HuH-7.5 (cell line): Measurements from ENCODE around the gene CES2.
A peak's percentile ranks its signal among the peaks of the same experiment; 100 is the strongest.
"Not testable (repeated sequence)": the region's sequence is repeated elsewhere in the genome, so short reads cannot be mapped to it uniquely, and the experiment has no call there.

Experiments
- DNase-seq: peaks from one replicate; pipeline ENCODE4 v3.0.0; 2011; ENCODE audit warnings: low spot score

CES2 gene

GRCh38 chr16:66934839-66935313 is 440 bp upstream of the CES2 start:
- DNase-seq, result not testable (repeated sequence)

DNA sequence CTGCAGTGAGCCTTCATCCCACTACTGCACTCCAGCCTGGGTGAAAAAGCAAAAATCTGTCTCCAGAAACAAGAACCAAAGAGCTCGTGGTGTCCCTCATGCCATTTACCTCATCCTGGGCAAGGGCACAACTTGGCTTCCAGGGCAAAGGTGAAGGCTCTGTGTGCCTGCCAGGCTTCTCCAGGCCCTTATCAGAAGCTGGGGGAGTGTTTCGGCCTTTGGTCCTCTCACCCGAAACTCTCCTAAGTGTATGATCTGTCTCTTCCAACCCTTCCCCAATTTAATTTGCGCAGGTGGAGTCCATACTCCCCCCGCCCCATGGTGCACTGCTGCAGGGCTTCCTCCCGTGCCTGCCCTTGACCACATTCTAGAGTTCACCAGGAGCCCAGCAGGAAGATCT is 1.1 kb downstream of the CES2 start:
- DNase-seq, result no peak

DNA sequence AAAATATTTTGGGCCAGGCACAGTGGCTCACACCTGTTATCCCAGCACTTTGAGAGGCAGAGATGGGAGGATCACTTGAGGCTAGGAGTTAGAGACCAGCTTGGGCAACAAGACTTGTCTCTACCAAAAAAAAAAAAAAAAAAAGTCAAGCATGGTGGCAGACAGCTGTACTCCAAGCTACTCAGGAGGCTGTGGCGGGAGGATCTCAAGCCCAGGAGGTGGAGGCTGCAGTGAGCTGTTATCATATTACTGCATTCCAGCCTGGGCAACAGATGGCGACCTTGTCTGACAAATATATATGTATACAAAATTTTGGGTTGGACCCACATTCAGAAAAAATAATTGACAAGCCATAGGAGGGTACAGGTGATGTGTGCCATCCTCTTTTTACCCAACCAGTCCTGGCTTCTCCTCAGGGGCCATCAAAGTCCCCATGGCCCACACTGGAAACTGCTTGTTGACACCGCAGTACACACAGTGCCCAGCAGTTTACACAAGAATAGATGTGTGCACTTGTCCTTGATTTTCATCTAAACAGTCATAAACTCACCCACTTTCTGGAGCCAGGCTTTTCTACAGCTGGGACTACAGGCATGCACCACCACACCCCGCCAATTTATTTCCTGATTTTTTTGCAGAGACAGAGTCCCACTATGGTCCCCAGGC is 1.7 kb downstream of the CES2 start:
- no peak for DNase-seq

DNA sequence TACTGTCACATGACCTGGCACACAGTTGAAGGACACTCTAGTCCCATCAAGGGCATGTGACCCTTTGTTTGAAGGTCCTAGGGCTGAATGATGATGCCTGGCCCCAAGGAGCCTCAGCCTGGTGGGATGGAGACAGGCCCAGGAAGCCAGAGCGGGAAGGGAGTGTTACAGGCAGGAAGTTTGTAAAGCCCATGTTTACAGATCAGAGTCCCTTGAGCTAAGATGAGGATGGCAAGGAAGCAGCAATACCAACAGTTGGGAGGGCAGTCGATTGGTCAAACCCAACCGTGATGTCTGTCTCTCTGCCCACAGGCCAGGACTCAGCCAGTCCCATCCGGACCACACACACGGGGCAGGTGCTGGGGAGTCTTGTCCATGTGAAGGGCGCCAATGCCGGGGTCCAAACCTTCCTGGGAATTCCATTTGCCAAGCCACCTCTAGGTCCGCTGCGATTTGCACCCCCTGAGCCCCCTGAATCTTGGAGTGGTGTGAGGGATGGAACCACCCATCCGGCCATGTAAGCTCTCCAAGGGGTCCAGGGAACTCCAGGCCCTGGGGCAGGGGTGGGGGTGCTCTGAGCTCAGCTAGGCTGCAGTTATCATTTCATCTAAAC is 2.5 kb downstream of the CES2 start:
- DNase-seq, result no peak

GRCh38 chr16:66939366-66939765 is 4.0 kb downstream of the CES2 start:
- DNase-seq, result no peak

- no peak for DNase-seq
These were observed 4.9 kb downstream of the CES2 start for GRCh38 chr16:66940236-66940635.

- DNase-seq, result no peak
These were observed 7.7 kb downstream of the CES2 start for GRCh38 chr16:66942981-66943380.

DNA sequence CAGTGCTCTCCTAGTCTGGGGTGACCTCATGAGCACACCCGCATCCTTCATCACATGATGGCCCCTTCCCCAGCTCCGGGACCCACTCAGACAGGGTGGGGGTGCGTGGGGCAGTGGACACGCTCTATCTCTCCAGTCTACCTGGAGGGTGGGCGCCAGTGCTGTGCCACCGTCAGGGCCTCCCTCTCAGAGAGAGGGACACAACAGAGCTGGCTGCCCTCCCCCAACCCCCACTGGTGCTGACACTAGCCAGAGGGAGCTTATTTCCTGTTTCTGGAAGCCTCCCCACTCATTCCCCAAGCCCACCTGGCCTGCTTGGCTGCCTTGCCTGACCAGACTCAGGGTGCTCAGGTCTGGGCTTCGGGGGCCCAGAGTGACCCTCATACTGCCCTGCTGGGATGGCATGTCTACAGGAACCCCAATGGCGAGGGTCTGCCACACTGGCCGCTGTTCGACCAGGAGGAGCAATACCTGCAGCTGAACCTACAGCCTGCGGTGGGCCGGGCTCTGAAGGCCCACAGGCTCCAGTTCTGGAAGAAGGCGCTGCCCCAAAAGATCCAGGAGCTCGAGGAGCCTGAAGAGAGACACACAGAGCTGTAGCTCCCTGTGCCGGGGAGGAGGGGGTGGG is 8.2 kb downstream of the CES2 start:
- no peak for DNase-seq

- DNase-seq, result no peak
These were observed 8.7 kb downstream of the CES2 start for GRCh38 chr16:66944054-66944441.

DNA sequence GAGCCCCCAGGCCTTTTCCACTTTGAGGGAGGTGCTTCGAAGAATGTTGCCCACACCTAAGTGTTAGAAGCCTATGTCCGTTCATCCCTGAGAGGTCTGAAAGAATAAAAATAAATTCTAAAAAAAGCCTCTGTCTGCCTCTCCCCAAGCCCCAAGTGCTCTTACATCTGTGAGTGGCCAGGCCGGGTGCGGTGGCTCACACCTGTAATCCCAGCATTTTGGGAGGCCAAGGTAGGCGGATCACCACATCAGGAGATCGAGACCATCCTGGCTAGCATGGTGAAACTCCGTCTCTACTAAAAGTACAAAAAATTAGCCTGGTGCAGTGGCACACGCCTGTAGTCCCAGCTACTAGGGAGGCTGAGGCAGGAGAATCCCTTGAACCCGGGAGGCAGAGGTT is 9.7 kb downstream of the CES2 start:
- DNase-seq, result not testable (repeated sequence)

- DNase-seq, result no peak
These were observed 10.6 kb downstream of the CES2 start for GRCh38 chr16:66945939-66946338.

GRCh38 chr16:66946541-66946940 is 11.2 kb downstream of the CES2 start:
- no peak for DNase-seq

DNA sequence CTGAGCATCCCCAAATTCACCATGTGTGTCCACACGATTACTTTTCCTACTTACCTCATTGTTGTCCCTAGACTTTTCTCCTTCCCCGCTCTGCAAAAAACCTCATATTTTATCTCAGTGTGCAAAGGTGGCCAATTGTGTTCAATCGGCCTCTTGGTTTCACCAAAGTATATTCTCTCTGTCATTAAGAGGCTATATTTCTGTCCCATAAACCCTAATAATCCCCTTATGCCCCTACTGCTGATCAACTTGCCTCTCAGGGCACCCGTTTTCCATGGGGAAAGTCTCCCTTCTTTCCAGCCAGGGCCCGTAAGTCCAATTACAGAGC is 11.6 kb downstream of the CES2 start:
- no peak for DNase-seq

DNA sequence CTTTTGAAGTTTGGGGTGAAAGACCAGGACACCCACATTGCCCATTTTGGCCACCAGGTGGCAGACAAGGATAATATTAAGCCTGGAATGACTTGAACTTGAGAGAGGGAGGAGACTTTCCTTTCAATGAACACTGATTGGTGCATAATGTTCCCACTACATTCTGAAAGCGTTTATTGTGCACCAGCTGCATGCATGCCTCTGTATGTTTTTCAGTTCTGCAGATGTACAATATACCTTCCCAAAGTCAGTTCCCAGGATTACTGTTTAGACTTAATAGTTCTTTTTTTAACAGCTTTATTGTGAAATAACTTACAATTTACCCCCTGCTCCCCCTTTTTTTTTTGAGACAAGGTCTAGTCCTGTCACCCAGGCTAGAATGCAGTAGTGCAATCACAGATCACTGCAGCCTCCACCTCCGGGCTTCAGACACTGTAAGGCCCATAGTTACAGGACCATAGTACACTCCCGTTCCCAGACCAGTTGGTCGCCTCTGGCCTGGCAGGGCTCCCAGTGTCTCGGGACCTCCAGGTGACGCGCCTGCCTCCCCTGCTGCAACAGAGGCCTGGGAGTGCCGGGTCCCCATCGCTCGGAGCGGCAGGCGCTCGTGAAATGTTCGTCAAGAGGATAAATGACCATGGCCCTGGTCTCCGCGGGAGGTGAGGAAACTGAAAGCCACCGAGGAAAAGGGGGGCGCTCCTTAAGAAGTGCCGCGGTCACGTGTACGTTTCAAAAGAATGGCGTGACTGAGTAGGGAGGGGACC is 12.2 kb downstream of the CES2 start:
- peak; percentile 84 for DNase-seq

- no peak for DNase-seq
These were observed 13.0 kb downstream of the CES2 start for GRCh38 chr16:66948134-66948836.

DNA sequence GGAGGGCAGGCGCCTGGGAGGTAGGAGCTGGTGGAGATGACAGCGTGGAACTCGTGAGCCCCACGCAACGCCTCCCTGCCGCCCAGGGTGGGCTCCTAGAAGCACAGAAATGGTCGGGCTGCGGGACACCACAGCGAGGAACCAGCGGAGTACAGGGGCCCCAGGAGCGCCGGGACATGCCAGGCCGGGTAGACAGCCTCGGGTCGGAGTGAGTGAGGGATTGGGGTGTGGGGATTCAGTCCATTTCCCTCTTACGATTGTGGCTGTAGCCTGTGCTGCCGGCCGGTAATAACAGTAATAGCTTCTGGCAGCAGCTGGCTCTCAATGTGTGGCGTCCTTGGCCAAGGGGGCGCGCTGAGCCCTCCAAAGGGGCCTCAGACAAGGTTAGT is 13.5 kb downstream of the CES2 start:
- DNase-seq, result no peak

GRCh38 chr16:66949472-66949871 is 14.2 kb downstream of the CES2 start:
- no peak for DNase-seq

DNA sequence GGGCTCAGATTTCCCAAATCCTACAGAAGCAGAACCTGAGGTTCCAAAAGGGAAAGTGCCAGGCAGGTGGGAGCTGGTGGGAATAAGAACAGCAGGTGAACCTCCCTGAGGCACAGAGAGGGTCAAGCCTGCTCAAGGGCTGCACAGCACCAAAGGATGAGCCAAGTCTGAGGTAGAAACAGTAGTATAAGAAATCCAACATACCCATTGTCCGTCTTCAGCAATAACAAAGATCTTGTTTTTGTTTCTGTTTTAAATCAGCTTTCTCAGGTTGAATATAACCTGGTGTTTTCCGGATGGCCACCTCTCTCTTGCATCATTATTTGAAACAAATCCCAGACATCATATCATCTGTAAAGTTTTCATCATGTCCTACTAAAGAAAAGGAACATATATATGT is 15.1 kb downstream of the CES2 start:
- DNase-seq, result no peak

DNA sequence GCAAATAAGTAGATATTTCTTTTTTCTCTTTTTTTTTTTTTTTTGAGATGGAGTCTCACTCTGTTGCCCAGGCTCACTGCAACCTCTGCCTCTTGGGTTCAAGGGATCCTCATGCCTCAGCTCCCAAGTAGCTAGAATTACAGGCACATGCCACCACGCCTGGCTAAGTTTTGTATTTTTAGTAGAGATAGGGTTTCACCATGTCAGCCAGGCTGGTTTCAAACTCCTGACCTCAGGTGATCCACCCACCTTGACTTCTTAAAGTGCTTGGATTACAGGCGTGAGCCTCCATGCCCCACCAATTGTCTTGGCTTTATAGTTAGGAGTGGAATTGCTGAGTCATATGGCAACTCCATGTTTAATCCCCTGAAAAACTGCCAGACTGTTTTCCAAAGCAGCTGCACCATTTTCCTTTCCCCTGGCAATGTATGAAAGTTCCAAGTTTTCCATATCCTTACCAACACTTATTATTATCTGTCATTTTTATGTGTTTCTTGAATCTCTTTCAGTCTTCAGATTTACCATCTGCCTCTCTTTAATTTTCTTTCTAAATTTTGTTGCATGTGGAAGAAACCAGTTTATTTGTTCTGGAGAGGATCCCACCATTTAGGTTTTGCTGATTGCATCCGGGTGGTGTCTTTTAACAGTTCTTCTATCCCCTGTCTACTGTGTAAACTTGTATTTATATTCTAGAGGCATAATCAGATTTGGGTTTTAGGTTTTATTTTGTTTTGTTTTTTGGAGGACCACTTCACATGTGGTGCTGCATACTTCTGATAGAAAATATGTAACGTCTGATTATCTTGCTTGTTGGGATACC is 15.9 kb downstream of the CES2 start:
- DNase-seq, result no peak

DNA sequence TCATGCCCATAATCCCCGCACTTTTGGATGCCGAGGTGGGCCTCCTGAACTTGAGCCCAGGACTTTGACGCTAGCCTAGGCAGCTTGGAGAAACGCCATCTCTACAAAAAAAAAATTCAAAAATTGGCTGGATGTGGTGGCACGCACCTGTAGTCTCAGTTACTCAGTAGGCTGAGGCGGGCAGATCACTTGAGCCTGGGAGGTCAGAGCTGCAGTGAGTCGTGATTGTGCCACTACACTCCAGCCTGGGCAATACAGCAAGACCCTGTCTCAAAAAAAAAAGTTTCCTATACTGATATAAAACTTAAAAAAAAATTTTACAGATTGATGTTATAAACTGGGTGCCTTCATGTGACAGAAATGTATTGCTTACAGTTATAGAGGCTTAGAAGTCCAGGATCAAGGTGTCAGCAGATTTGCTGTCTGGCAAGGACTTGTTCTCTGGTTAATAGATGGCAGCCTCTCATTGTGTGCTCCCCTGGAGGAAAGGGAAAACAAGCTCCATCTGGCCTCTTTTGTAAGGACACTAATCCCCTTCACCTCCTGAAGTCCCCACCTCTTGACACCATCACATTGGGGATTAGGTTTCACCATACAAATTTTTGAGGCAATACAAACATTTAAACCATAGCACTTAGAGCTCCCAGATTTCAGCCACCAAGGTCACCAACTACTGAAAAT is 17.3 kb downstream of the CES2 start:
- DNase-seq, result no peak
